Endometrial microvascular endothelial cells (primary cell): ENCODE measurements around the gene MTHFD1. TPM values are rescaled to one million over a fixed set of nuclear protein-coding genes. Genes with fewer than 3 reads are reported as not detected.

Experiments used
- in situ Hi-C: cut with HindIII; loops from 2 replicates; pipeline ENCODE4 v1.10.0; 2017; ENCODE audit warnings: low sequenced_read_pairs, low pct_unique_long_range_greater_than_20kb; ENCODE audit errors: inconsistent ontology term
- total RNA-seq: library from RNA; depleted of rRNA; stranded (reverse); fragments of >200 nt; gene quantifications from one replicate; pipeline ENCODE4 v1.2.3, GENCODE V29; 2015; ENCODE audit errors: inconsistent ontology term

The MTHFD1 gene
- total RNA-seq, 1 donor from 2014 or later: 100 TPM

DNA sequence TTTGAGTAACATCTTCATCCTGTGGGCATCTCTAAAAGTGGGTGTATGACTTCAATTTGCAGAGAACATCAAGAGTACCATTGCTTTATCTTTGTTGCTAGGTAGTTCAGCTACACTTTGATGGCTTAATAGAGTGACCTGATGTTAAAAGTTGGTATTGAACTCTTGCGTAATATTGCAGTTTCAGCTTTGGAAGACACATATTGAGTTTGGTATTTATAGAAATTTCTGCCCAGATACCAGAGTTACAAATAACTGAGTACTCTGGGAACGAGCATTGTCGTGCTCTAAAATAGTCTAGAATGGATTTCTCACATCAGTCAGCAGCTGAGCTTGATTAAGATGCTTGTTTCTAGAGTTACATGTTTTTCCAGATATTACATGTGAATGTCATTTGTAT, 52.3 kb downstream of the MTHFD1 start:
- in situ Hi-C loops: no loop called here

DNA sequence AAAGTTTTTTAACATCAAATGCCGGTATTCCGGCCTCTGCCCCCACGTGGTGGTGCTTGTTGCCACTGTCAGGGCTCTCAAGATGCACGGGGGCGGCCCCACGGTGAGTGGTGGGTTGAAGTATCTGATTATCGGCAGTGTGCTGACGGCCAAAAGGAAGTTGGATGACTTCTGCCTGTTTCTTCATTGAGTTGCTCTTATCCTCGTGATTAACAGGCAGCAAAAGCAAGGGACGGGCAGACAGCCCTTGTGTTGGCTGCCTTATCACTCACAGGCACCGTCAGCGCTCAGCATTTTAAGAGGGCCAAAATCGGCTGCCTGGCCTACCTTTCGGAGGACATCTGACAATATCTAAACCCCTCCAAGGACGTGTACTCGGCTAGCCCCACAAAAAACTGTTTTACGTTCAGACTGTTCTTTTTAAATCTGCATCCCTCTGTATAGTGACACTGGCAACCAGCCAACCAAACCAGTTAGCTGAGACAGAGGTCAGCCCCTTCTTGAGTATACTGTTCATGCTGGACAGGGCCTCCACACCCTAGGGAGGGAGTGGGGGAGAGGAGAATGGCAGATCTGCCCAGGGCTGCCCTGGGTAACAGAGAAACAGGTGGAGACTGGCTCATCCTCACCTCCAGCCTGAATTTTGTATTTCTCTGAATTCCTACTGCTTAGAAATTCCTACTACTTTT, 54.3 kb downstream of the MTHFD1 start:
- in situ Hi-C loops: no loop called here

DNA sequence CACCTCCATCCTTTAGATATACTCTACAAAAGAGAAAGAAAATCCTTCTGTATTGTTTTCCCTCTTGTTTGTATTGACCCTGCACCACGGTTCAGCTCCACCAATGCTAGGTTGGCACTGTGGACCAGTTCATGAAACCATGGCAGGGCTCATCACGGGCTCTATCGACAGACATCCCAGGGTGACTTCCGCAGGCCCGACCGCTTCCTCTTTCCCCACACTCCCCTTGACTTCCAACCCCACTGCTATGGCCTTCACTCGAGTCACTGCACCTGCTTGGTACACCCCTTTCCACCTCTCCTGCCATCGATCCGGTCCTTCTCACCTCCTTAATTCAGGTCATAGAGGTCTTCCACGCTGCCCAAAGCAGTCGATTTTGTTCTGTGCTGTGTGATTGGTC, 56.0 kb downstream of the MTHFD1 start:
- in situ Hi-C loops: no loop called here

DNA sequence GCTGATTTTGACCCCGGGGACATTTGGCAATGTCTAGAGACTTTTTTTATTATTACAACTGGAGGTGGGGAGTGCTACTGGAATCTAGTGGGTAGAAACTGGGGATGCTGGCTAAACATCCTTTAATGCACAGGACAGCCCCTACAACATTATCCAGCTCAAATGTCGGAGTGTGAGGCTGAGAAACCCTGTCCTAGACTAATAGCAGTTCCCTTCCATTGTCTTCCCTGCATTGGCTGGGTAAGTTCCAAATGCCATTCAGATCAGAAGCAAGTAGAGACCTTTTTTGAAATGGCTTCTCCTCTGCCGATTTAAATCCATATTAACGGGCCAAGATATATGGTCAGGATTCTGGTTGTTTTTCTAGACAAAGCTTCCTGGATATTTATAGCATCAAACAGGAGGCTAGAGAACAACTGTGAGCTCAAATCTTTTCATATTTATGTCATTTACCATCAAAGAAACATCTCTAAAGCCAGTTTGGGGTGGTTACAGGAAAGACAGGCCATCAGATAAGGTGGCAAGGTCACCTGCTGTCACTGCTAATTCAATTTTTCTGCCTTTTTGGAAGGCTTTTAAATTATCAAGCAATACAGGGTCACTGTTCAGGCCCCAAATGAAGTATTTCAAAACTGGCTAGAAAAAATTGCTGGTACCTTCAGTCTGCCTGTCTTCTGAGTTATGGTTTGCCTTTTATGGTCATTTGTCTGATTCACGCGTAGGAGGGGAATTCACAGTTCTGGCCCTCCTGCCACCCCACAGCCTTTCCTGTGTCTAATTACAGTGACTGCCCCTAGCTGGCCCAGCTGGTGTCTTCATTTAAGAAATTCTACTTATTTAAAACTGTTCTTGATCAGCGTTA, 57.1 kb downstream of the MTHFD1 start:
- in situ Hi-C loops: no loop called here

DNA sequence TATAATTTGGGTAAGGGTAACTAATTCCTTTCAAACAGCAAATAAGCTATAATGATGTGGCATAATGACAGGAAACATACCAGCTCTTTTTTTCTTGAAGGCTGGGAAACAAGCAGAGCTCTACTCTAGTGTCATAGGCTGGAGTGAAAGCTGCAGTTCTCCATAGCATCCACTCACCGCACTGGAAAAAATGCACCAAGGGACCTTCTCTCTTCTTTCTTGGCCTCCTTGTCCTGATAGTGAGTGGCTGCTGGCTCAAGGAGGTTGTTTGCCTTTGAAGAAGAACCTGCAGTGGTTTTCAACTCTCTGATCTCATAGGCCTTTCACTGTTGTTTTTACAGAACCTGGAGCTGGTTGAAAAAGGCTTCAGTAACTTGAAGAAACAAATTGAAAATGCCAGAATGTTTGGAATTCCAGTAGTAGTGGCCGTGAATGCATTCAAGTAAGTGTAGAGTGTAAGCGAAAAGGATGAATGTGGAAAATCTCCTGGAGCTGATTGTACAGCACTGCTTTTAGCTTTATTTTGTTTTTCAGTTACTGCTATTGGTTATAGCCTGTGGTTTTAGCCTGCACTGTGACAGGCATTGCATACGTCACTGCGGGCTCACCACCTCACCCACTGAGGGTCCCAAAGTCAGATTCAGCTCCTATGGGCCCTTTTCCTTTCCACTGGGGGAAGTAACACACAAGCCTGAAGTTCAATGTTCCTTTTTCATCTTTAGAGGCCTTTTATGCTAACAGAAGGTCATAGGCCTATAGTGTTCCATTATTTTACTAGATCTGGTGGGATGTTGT, 59.9 kb downstream of the MTHFD1 start:
- in situ Hi-C loops: no loop called here

DNA sequence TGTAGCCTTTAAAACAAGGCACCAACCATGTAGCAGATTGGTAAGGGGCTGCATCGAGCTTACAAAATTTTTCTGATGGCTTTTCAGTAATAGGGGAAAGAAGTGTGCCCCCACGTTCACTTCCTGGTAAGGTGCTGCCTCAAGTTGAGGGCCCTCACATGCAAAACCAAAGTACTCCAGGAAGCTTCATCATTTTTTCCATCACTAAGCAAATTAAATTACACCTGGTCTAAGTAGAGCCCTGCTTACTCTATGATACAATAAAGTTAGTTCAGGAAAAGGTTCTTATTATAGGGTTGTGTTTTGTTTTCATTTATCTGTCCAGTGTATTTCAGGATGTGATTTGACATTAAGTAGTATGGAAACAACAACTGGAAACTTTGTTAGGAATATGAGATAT, 62.1 kb downstream of the MTHFD1 start:
- in situ Hi-C loops: no loop called here

DNA sequence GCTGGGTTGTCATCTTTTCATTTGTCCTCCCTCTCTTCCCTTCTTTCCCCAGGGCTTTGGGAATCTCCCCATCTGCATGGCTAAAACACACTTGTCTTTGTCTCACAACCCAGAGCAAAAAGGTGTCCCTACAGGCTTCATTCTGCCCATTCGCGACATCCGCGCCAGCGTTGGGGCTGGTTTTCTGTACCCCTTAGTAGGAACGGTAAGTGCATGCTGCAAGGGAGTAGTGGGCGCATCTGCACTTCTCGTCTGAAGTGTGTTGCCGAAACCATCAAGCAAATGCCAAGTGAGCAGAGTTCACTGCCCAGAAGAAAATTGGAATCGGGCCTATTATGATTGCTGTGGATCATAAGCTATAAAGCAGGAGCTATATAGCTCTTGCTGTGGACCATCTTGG, 66.5 kb downstream of the MTHFD1 start:
- in situ Hi-C loops: no loop called here

DNA sequence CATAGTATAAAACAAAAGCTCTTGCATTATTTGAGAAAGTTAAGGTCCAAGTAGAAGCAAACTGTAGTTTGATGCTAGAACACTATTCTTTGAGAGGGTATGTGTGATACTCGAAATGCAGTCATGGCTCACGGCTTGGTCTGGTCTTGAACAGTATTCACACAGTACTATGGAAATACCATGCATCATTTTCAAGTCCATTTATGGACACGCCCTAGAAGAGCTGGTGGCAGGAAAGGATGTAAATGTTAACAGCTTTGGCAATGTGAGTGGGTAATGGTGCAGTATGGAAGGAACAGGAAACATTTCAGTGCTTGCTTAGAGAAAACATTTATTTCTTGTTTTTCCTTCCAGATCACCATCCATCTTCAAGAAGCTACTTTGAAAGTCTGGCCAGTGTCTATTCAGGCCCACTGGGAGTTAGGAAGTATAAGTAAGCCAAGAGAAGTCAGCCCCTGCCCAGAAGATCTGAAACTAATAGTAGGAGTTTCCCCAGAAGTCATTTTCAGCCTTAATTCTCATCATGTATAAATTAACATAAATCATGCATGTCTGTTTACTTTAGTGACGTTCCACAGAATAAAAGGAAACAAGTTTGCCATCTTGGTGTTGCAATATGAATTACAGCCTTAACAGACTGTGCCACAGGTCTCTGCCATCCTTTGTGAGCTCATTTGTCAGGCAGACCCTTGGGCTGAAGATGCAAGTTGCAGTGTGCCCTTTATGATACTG, 71.4 kb downstream of the MTHFD1 start:
- in situ Hi-C loops: no loop called here

DNA sequence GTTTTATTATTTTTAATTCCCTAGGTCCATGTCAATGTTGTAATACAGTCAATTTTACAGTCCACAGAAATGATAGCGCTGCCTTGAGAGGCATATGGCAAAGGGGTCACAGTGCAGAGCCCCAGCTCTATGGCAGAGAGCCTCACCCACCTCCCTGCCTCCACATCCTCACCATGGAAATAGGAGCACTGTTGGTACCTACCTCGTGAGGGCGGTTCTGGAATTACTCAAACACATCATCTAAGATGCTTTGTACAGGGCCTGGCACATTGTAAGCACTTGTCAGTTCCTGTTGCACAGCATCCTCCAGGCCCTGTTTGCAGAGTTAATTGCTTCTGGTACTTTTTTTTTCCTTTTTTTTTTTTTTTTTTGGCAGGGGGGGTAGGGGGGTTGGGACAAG, 73.1 kb downstream of the MTHFD1 start:
- in situ Hi-C loops: no loop called here

DNA sequence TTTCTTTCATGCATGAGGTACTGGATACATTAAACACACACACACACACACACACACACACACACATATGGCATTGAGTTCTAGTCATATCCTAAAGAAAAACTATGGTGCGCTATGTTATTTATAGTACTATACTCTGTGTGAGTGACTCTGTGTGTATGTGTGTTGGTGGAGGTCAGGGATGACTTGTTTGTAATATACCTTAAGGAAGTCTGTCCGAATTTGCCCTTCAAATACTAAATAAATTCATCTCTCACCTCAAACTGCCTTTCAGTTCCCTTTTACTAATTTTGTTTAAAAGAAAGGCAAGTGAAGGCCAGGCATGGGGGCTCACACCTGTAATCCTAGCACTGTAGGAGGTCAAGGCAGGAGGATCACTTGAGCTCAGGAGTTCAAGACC, 75.0 kb downstream of the MTHFD1 start:
- in situ Hi-C loops: no loop called here

DNA sequence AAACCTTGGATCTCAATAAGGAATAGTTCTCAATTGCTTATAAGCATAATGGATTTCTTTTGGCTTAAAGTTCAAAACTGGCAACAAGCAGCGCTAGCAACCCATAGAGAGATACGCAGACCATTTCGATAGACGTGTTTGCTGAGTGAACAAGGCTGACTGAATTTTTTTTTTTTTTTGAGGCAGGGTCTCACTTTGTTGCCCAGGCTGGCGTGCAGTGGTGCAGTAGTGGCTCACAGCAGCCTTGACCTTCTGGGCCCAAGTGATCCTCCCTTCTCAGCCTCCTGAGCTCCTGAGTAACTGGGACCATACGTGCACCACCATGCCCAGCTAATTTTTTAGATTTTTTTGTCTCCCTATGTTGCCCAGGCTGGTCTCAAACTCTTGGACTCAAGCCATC, 75.7 kb downstream of the MTHFD1 start:
- in situ Hi-C loops: no loop called here

DNA sequence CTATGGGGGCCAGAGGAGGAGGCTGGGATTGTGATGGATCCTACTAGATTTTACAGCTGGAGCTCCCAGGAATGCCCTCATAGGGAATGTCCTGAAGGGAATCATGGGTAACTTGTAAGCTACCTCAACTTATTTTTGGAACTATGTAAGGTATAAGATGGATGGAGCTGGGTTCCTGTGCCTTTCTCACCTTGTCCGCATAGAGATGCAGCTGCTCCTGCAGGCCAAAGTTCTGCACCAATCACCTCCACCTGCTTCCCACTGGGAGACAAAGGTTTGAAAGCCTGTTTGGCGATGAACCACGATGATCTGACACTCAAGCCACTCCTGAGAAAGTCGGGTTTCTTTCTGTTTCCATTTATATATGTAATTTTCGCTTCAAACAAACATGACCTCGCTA, 76.5 kb downstream of the MTHFD1 start:
- in situ Hi-C loops: no loop called here

DNA sequence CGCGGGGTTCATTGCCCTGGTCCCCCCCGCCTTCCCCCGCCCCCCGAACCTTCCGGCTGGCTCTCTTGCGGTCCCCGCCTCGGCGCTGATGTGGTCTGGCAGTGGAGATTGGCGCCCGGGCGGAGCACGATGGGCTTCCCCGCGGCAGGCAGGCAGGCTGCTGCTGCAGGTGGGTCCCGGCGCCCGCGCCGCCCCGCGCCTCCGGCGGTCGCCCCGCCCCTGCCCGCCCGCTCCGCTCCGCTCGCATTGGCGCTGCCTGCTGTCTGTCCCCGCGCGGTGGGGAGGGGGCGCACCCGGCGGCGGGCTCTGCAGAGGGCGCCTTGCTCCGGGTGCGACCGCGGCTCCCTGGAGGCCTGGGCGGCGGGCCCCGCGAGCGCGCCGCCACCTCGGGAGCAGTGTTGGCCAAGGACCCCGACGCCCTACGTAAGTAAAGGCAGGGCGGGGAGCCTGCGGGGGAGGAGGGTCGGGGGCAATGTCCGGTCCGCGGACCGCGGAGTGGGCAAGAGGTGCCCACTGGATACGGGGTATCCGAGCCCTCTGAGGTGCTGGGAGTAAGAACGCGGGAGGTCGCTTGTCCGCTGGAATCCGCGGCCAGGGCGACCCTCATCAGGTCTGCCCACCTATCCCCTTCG, 77.2 kb downstream of the MTHFD1 start, which contains the start of gene AKAP5:
Gene AKAP5, plus strand, starts transcription at position 309 of the 632 bp plus-strand sequence. CDS start 2,896 bp downstream, outside the sequence.
- in situ Hi-C loops: no loop called here

DNA sequence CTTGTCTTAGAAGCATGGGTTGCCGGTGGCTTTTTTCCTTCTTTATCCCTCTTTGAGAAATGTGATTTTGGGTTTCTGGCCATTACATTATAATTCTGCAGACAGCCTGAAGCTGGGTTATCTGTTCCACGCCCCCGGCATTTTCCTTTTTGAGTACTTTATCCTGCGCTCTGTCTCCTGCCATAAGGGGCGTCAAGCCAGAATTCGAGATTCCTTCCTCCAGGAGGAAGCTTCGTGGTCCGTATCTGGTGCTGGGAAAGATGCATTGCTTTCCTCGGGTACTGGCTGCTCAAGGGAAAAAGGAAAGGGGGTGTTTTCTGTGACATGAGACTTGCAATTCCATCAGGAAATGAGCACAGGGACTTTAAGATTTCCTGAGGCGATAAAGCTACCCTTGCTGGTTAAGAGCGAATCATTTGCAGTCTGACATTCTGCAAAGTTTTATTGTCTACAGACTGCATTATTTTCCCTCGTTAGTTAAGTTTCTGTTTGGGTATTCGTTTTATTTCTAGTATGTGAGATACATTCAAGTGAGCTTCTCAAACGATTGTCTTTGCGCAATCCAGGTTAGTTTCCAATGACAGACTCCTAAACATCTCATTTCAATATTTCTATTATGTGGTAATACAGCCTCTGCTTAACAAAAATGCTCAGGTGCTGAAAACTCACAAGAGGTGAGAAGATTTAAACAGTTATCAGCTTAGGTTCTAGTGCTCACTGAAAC, 77.8 kb downstream of the MTHFD1 start:
- in situ Hi-C loops: no loop called here

DNA sequence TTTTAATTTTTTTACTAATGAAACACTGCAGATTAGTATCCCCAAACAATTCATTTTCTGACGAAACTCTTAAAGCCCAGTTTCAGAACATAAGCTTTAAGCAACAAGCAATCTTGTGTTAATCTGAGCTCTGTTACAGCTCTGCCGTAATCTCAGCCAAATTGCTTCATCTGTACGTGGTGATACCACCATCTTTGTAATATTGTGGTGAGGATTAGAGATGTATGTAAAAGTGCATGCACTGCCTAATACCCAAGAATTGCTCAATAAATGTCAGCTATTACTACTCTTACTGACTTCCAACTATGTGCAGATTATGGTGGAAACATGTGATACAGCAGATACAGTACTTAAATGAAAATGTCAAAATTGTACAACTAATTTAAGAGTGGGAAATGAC, 78.9 kb downstream of the MTHFD1 start:
- in situ Hi-C loops: no loop called here

DNA sequence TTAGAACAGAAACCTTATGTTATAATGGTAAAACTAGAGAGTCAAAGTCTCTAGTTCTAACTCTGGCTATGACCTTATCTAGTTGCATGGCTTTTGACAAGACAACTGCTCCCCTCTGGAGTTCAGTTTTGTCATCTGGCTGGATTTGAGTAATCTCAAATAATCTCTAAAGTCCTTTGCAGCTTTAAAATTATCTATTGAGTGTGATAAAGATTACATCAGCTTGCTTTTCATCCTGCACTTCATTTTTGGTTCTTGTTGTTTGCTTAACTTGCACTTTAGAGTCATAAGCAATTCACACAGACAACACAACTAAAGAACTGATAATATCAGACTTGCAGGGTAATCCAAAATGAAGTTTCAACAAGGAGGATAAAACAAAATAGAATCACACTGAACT, 79.4 kb downstream of the MTHFD1 start:
- in situ Hi-C loops: no loop called here

DNA sequence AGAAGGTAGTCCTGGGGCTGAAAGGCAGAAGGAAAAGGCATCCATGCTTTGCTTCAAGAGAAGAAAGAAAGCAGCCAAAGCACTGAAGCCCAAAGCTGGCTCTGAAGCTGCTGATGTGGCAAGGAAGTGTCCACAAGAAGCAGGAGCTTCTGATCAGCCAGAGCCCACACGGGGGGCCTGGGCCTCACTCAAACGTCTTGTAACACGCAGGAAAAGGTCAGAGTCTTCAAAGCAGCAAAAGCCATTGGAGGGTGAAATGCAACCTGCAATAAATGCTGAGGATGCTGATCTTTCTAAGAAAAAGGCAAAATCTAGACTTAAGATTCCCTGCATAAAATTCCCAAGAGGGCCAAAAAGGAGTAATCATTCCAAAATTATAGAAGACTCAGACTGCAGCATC, 80.3 kb downstream of the MTHFD1 start:
- in situ Hi-C loops: no loop called here

DNA sequence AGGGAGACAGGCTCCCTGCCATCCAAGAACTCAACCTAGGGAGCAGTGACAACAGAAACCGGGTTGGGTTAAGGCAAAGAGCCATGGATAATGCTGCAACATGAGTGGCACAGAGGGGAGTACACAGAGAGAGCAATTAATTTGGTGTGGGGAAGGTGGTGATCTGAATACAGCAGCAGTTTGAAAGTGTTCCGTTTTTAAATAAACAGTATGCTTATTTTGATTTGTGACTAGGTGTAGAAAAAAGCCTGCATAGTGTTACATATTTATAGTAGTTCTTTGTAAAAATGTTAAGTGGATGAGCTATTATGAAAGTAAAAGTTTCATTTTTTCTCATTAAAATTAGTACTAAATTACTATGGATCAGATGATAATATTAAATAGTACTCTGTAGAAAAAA, 85.9 kb downstream of the MTHFD1 start:
- in situ Hi-C loops: no loop called here
